GM21529 (cell line): ENCODE results near the gene ALG5.

Source experiments
- ATAC-seq: cut with Tn5 transposase; IDR thresholded peaks from one replicate; pipeline ENCODE4 v1.9.1; 2021; ENCODE audit not compliant: unreplicated experiment

Gene ALG5, protein sequence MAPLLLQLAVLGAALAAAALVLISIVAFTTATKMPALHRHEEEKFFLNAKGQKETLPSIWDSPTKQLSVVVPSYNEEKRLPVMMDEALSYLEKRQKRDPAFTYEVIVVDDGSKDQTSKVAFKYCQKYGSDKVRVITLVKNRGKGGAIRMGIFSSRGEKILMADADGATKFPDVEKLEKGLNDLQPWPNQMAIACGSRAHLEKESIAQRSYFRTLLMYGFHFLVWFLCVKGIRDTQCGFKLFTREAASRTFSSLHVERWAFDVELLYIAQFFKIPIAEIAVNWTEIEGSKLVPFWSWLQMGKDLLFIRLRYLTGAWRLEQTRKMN

DNA sequence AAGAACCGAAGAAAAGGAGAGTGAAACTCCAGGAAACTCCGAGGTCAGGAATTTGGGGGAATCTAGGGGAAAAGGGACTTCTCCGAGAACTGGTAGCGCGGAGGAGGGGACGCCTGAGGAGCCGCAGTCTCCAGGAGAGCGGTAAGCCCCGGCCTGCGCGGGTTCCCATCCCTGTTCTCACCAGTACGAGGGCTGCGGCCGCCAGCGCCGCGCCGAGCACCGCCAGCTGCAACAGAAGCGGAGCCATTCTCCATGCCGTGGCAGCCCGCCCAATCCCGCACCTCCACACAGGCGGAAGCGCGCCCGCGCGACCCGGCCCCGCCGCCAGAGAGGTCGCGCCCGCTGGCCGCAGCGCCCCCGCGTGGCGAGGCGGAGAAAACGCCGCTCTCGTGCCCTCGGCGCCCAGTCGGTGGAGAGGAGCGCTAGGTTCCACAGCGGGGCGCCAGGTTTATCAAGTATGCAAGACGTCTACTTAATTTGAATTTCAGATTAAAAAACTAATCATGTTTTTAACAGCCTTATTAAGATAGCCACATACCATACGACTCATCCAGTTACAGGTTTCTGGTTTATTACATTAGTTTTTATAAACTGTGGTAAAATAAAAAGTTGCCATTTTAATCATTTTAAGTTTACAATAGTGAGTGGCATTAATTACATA is at the start of gene ALG5:
TSS of gene ALG5 (minus strand) at position 287 of the 661 bp plus-strand sequence. CDS start at position 247, 40 bp downstream.
- ATAC-seq = peak; percentile 66

DNA sequence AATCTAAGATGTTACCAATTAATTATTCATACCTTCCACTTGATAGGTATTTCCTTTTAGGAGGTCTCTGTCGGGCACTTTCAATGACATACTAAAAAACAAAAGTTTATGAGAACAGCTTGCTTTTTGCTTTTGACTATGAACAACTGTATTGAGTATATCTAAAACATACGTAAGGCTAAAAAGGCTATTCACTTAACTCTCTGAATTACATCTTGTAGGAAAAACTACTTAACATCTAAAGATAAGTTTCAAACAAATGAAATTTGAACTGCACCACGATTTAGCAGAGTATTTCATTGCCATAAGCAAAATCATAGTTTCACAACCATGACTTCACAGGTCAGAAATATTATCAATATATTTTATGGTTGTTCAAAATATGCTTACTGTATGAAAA is 48.7 kb upstream of the ALG5 start:
- no peak for ATAC-seq

GRCh38 chr13:37047032-37047431 is 47.9 kb upstream of the ALG5 start:
- no peak for ATAC-seq

GRCh38 chr13:37046062-37046461 is 46.9 kb upstream of the ALG5 start:
- ATAC-seq = no peak

GRCh38 chr13:37040789-37041188 is 41.6 kb upstream of the ALG5 start:
- no peak for ATAC-seq

DNA sequence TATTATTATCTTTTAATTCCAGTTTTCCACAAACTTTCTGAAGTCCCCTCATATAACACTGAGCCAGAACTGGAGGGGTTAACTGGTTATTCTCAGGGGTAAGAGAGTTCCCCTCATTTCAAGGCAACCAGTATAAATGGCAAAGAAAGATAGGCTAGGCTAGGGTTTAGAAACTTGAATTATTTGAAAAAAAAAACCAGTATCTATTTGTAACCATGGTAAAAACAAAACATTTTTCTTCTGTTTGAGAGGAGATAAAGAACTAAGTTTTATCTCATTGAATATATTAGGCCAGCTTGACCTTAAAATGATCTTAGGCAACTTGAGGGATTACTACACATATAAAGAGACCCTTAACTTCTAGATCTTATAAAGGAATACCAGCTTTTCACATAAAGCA is 40.8 kb upstream of the ALG5 start:
- no peak for ATAC-seq

DNA sequence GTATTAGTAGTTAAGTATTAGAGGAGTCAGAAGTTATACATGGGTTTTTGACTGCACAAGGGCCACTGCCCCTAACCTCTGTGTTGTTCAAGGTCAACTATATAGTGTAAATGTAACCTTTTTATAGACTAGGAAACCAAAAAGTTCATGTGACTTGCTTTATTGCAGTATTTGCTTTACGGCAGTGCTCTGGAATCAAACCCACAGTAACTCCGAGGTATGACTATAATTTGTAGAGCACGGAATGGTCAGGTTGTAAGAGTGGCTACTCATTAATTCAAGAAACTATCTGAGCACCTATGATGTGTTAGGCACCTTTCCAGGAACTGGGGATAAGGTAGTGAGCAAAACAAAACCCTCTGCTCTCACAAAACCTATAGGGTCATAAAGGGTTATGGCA is 38.1 kb upstream of the ALG5 start:
- no peak for ATAC-seq

- ATAC-seq = no peak
These were observed 30.5 kb upstream of the ALG5 start for GRCh38 chr13:37029617-37030016.

GRCh38 chr13:37027639-37028038 is 28.5 kb upstream of the ALG5 start:
- no peak for ATAC-seq

- no peak for ATAC-seq
These were observed 27.6 kb upstream of the ALG5 start for GRCh38 chr13:37026771-37027170.

- ATAC-seq = no peak
These were observed 24.7 kb upstream of the ALG5 start for GRCh38 chr13:37023871-37024270.

DNA sequence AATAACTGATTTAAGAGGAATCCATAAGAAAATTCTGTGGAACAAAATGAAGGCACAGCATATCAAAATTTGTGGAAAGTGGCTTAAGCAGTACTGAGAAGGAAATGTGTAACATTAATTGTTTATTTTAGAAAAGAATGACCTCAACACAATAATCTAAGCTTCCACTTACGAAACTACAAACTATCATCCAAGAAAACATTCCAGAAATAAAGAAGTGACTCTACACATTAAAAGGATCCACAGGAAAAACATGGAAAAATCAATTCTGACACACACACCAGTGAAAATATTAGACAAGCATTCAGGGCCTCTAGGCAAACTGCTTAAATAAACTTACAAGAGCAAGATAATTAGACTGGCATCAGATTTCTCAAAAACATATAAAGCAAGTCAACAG is 15.5 kb upstream of the ALG5 start:
- no peak for ATAC-seq

GRCh38 chr13:37011788-37012187 is 12.6 kb upstream of the ALG5 start:
- no peak for ATAC-seq

DNA sequence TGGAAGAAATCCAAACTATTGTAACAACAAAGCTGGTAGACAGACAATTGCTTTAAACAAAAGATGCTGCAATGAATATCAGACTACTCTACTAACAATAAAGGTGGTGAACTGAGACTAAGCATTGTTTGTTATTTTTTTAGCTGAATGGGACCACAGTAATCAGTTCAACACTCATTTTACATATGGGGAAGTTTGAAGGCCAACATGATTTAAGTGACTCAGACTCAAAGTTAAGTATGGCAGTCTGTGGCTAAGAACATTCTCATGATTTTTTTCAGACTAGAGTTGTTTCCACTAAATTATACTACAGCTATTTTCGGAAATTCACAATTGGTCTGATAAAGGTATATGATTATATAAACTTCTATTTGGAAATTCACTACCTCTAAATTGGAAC is 11.9 kb upstream of the ALG5 start:
- no peak for ATAC-seq

GRCh38 chr13:37010424-37010823 is 11.3 kb upstream of the ALG5 start:
- ATAC-seq = no peak

GRCh38 chr13:37009692-37010091 is 10.6 kb upstream of the ALG5 start:
- no peak for ATAC-seq

- no peak for ATAC-seq
These were observed 2.7 kb upstream of the ALG5 start for GRCh38 chr13:37001921-37002250.

DNA sequence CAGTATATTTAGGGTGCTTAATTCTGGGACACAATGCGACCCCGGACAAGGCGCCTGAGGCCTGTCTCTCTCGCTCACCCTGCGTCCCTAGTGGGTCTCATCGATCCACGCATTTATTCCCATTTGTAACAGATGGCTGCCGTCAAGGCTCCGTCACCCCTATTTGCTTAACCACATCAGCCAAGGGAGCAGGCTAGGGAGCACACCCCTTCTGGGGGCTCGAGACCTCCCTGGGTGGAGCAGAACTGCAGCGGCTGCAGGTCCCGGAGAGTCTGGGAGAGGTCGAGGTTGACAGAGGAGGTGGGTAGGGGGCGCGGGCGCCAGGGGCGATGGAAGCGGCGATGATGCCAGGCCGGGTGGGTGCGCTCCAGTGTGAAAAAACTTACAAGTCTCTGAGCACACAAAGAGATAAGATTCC is 507 bp downstream of the ALG5 start:
- ATAC-seq = no peak

DNA sequence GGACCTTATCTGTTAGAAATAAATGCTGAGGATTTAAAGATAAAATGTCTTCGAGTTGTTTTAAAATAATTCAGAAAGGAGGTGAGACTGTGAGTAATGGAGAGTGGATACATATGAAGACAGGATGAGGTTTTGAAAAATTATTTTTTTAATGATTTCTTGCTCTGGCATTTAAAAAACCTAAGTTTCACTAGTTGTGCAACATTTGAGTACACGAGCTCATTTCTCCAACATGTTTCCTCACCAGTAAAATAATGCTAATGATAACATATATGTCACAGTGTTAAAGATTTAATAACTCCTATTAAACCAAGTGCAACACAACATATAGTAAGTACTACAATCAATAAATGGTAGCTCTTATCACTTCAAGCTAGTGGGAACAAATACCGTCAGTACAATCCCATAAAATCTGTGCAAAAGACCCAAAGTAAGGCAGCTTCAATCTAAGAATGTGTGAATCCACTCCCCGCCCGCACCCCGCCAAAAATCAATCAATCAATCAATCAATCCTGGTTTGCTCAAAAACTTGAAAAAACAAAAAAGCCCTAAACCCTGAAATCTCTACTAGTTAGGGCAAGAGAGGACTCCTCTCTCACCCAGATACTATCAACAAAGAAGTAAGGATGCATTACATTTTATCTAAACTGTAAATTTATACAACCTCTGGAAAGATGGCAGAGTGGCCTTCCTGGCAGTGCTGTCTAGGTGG is 1.3 kb downstream of the ALG5 start:
- no peak for ATAC-seq

DNA sequence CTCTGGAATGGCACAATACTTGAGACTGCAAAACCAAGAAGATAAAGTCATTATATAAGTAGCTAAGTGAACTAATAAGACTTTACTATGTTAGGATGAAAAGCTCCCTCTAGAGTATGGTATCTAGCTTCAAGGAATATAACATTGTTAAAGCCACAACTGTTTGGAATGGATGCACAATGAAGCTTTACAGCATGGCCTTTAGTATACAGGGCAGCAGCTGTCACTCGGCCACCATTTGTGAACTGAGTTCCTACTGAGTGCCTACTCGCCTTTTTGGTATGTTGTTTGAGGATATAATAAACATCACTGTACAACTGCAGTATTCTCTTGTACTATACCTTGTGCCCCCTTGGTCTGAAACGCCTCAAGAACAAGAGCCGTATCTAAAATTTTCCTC is 6.8 kb downstream of the ALG5 start:
- no peak for ATAC-seq

- ATAC-seq = no peak
These were observed 12.5 kb downstream of the ALG5 start for GRCh38 chr13:36986462-36987240.
